Activated CD8-positive, alpha-beta T cell treated with anti-CD3 and anti-CD28 coated beads for 36 hours (primary cell): ENCODE results near the gene PIERCE2. TPM values are rescaled to one million over a fixed set of nuclear protein-coding genes. Genes with fewer than 3 reads are reported as not detected.
"Not testable (repeated sequence)": the region's sequence is repeated elsewhere in the genome, so short reads cannot be mapped to it uniquely, and the experiment has no call there.

Source experiments
- ATAC-seq: fragments of 200-7000 bp; cut with Tn5 transposase; one replicate; pipeline ENCODE4 v1.10.0; 2021; ENCODE audit warnings: mild to moderate bottlenecking, moderate library complexity
- CTCF ChIA-PET: fragments of 350-600 bp; sonication (Branson Sonifier 250); formaldehyde crosslinking; loops from one replicate; lab custom pipeline; 2021; ENCODE audit warnings: antibody characterized with exemption; lab: Charles Lee
- POLR2A ChIA-PET: fragments of 350-600 bp; sonication (Branson Sonifier 250); formaldehyde crosslinking; loops from one replicate; lab custom pipeline; 2021; ENCODE audit warnings: antibody characterized with exemption; lab: Charles Lee
- DNase-seq: peaks from one replicate; pipeline ENCODE4 v3.0.0-alpha.2; 2020
- H3K27ac Mint-ChIP-seq: one replicate; pipeline ENCODE4 v1.8.0; 2021; ENCODE audit warnings: mild to moderate bottlenecking, mixed read lengths
- H3K27me3 Mint-ChIP-seq: one replicate; pipeline ENCODE4 v1.8.0; 2021; ENCODE audit warnings: mixed read lengths
- H3K36me3 Mint-ChIP-seq: one replicate; pipeline ENCODE4 v1.8.0; 2021; ENCODE audit warnings: low read depth, mixed read lengths
- H3K4me1 Mint-ChIP-seq: one replicate; pipeline ENCODE4 v1.8.0; 2021; ENCODE audit warnings: low read depth, mixed read lengths
- H3K4me3 Mint-ChIP-seq: one replicate; pipeline ENCODE4 v1.8.0; 2021; ENCODE audit warnings: mild to moderate bottlenecking, moderate library complexity, mixed read lengths
- H3K9me3 Mint-ChIP-seq: one replicate; pipeline ENCODE4 v1.8.0; 2021; ENCODE audit warnings: mixed read lengths
- intact Hi-C: fragments of 100-400 bp; cut with micrococcal nuclease; formaldehyde crosslinking; loops from one replicate; pipeline ENCODE4 v1.10.0; 2022
- total RNA-seq, 2 experiments: library from RNA; stranded (reverse); gene quantifications; one replicate each; pipeline ENCODE4 v1.2.3, GENCODE V29; 2021
- TF ChIP-seq, protein P1 (sequence below): fragments of 200-600 bp; IDR thresholded peaks from one replicate; pipeline ENCODE4 v1.8.0; 2022; ENCODE audit warnings: antibody characterized with exemption, mild to moderate bottlenecking

The PIERCE2 gene
- total RNA-seq, 2 experiments from 2014 or later = not detected

DNA sequence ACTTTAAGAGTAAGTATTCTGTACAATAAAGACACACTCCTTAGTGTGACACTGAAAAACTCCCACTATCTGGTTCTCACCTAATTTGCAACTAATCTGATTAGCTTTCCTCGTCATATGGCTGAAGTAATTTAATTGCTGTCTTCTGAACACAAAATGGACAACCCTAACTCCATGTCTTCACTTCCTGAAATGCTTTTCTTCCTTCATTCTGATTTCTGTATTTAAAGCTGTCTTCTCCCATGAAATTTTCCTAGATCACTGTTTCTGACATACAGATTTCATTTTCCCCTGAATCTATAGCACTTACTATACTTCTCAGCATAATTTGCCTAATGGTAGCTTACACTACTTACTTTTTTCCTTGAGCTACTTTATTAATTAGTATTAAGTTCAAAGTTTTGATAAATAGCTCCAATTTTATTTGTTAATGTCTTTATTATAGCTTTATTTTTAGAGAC, 6.5 kb upstream of the PIERCE2 start:
- Mint-ChIP-seq H3K9me3 (peaks cover 3% of the 10 kb centered on the region), H3K27me3 (no peaks in the 10 kb centered on the region), H3K4me3 (no peak overlapping the region), H3K36me3 (peaks cover 20% of the 10 kb centered on the region), H3K4me1 (peaks cover 45% of the 10 kb centered on the region), H3K27ac (no peak overlapping the region)
- TF ChIP-seq, protein P1, sequence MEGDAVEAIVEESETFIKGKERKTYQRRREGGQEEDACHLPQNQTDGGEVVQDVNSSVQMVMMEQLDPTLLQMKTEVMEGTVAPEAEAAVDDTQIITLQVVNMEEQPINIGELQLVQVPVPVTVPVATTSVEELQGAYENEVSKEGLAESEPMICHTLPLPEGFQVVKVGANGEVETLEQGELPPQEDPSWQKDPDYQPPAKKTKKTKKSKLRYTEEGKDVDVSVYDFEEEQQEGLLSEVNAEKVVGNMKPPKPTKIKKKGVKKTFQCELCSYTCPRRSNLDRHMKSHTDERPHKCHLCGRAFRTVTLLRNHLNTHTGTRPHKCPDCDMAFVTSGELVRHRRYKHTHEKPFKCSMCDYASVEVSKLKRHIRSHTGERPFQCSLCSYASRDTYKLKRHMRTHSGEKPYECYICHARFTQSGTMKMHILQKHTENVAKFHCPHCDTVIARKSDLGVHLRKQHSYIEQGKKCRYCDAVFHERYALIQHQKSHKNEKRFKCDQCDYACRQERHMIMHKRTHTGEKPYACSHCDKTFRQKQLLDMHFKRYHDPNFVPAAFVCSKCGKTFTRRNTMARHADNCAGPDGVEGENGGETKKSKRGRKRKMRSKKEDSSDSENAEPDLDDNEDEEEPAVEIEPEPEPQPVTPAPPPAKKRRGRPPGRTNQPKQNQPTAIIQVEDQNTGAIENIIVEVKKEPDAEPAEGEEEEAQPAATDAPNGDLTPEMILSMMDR = no peak
- intact Hi-C loops = loop anchor here (10.0 kb wide), 1 partner anchor 207 kb away; the partner anchor contains the start of gene RSL24D1
- no peak for ATAC-seq
- CTCF ChIA-PET = interaction anchor here (1.5 to 2.5 kb wide), 4 partner anchors 13 to 43 kb away, joined by 4 to 9 read pairs (median 6); no protein-coding TSS in a partner anchor
- POLR2A ChIA-PET = interaction anchor here (0.9 to 1.0 kb wide), 2 partner anchors 39 to 84 kb away, joined by 3 read pairs; no protein-coding TSS in a partner anchor
- DNase-seq = no peak

DNA sequence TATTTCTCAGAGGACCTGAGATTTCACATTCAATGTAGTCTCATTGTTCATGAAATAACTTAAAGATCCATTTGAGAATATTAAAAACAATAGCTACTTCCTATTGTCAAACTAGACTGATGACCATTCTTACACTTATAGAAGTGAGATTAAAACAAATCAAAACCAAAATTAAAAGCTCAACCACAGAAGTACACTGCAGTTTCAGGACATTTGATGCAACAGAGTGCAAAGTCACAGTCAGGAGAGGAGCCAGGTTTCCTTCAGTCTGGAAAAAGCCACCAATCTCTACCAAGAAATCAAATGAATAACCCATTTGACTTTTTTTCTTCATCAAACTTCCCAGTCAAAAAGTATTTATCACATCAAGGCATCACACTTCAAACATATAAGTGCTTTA, 5.6 kb upstream of the PIERCE2 start:
- DNase-seq (no peak), ATAC-seq (peak; percentile 74)
- CTCF ChIA-PET = interaction anchor here (1.1 to 2.5 kb wide), 4 partner anchors 12 to 44 kb away, joined by 4 to 9 read pairs (median 4); no protein-coding TSS in a partner anchor
- peaks cover 15% of the 10 kb centered on the region for H3K36me3 Mint-ChIP-seq
- peaks cover 3% of the 10 kb centered on the region for H3K9me3 Mint-ChIP-seq
- peaks cover 46% of the 10 kb centered on the region for H3K4me1 Mint-ChIP-seq
- H3K27me3 Mint-ChIP-seq = no peaks in the 10 kb centered on the region
- intact Hi-C loops = loop anchor here (10.0 kb wide), 1 partner anchor 208 kb away; the partner anchor contains the start of gene RSL24D1
- peak overlapping the region; percentile 65 for H3K27ac Mint-ChIP-seq
- POLR2A ChIA-PET = interaction anchor here (1.0 kb wide), 1 partner anchor 85 kb away, joined by 3 read pairs; no protein-coding TSS in a partner anchor
- TF ChIP-seq, protein P1 = no peak
- peak overlapping the region; percentile 45 for H3K4me3 Mint-ChIP-seq

DNA sequence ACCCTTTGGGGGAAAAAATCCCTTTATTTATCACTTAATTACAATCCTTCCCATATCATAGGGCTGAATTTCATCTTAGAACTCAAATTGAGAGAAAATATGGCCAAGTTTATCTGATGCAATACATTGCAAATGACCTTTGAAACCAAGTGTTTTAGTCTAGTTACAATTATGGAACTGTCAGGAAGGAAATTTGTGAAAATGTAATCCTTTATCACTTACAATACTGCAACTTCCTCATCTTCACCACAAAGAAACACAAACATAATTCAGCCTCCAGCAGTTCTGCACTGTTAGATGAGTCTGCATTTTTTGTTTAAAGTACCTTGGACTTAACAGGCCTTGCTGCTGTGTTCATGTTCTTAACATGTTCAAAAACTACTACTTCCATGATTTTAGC, 4.8 kb upstream of the PIERCE2 start:
- ChIA-PET POLR2A (interaction anchor here (1.1 kb wide), 1 partner anchor 84 kb away, joined by 3 read pairs; the partner anchor contains the start of gene PIGB), CTCF (interaction anchor here (1.0 to 2.5 kb wide), 3 partner anchors 32 to 45 kb away, joined by 3 to 9 read pairs (median 6); no protein-coding TSS in a partner anchor)
- no peak for DNase-seq
- H3K4me3 Mint-ChIP-seq = no peak overlapping the region
- H3K27me3 Mint-ChIP-seq = no peaks in the 10 kb centered on the region
- TF ChIP-seq, protein P1 = no peak
- peaks cover 8% of the 10 kb centered on the region for H3K36me3 Mint-ChIP-seq
- peak overlapping the region; percentile 65 for H3K27ac Mint-ChIP-seq
- intact Hi-C loops = loop anchor here (10.0 kb wide), 1 partner anchor 209 kb away; the partner anchor contains the start of gene RSL24D1
- peaks cover 44% of the 10 kb centered on the region for H3K4me1 Mint-ChIP-seq
- H3K9me3 Mint-ChIP-seq = peaks cover 3% of the 10 kb centered on the region
- ATAC-seq = no peak

DNA sequence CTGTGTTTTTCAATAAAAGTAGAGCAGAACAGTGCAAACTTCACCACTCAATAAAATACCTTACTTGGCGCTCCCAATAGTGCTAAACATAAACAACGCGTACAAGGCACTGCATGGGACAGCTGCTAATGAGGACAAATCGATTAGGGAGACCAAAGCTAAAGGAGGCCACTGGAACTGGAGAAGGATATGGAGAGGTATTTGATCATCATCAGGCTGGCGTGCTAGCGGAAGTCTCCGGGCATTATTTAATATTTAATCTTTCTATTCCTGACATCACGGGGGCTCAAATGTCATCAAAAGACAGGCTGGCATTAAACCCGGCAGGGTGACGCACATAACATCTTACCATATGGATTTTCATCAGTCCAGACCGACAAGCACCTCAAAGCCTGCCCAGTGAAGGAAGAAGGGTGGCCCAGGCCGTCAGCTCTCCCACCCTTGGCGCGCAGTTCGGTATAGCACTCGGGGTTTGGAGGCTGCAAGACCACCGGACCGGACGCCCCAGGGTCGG, 740 bp upstream of the PIERCE2 start:
- H3K36me3 Mint-ChIP-seq = no peaks in the 10 kb centered on the region
- CTCF ChIA-PET = interaction anchor here (0.8 to 4.3 kb wide), 9 partner anchors 10 to 210 kb away, joined by 3 to 23 read pairs (median 8); no protein-coding TSS in a partner anchor
- no peak for DNase-seq
- POLR2A ChIA-PET = interaction anchor here (0.7 to 3.5 kb wide), 7 partner anchors 12 to 586 kb away, joined by 3 to 14 read pairs (median 3); partner anchors contain the start of genes PIGB, PIGBOS1 and RSL24D1
- H3K4me3 Mint-ChIP-seq = peak overlapping the region; percentile 79
- H3K9me3 Mint-ChIP-seq = no peaks in the 10 kb centered on the region
- H3K27ac Mint-ChIP-seq = peak overlapping the region; percentile 77
- TF ChIP-seq, protein P1 = no peak
- no peaks in the 10 kb centered on the region for H3K27me3 Mint-ChIP-seq
- ATAC-seq = no peak
- intact Hi-C loops = loop anchor here (10.0 kb wide), 1 partner anchor 213 kb away; the partner anchor contains the start of gene RSL24D1
- H3K4me1 Mint-ChIP-seq = peaks cover 32% of the 10 kb centered on the region

DNA sequence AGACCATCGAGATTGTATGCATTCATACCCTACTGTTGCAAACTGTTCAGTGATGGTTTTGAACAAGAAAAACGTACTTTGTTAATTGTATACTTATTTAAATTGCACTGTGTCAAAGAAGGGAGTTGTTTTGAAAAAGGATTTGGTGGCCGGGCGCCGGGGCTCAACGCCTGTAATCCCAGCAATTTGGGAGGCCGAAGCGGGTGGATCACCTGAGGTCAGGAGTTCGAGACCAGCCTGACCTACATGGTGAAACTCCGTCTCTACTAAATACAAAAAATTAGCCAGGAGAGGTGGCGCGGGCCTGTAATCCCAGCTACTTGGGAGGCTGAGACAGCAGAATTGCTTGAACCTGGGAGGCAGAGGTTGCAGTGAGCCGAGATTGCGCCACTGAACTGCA, 681 bp downstream of the PIERCE2 start:
- POLR2A ChIA-PET = interaction anchor here (0.9 to 3.5 kb wide), 4 partner anchors 8 to 212 kb away, joined by 4 to 14 read pairs (median 6); partner anchors contain the start of genes PIGB, PIGBOS1 and RSL24D1

DNA sequence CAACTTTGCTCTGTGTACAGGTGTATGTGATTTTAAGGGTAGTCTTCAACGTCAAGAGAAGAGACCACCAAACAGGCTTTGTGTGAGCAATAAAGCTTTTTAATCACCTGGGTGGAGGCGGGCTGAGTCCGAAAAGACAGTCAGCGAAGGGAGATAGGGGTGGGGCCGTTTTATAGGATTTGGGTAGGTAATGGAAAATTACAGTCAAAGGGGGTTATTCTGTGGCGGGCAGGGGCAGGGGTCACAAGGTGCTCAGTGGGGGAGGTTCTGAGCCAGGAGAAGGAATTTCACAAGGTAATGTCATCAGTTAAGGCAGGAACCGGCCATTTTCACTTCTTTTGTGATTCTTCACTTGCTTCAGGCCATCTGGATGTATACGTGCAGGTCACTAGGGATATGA, 9.4 kb downstream of the PIERCE2 start:
- POLR2A ChIA-PET = interaction anchor here (0.6 to 1.4 kb wide), 2 partner anchors 9 to 832 kb away, joined by 3 to 5 read pairs; partner anchors contain the start of genes CCPG1 and PIERCE2
- intact Hi-C loops, H3K27ac Mint-ChIP-seq, H3K36me3 Mint-ChIP-seq, DNase-seq, ATAC-seq, H3K9me3 Mint-ChIP-seq, H3K4me3 Mint-ChIP-seq, H3K4me1 Mint-ChIP-seq, H3K27me3 Mint-ChIP-seq: not testable (repeated sequence)
- CTCF ChIA-PET = interaction anchor here (0.9 to 1.5 kb wide), 3 partner anchors 10 to 22 kb away, joined by 4 to 8 read pairs (median 4); partner anchors contain the start of genes CCPG1 and PIERCE2

More for the DNA sequence above, 681 bp downstream of the PIERCE2 start:
- not testable (repeated sequence) for H3K36me3 Mint-ChIP-seq, H3K9me3 Mint-ChIP-seq, DNase-seq, H3K27ac Mint-ChIP-seq, H3K27me3 Mint-ChIP-seq, ATAC-seq
- Mint-ChIP-seq H3K4me3 (peak overlapping the region; percentile 79), H3K4me1 (peaks cover 18% of the 10 kb centered on the region)
- CTCF ChIA-PET = interaction anchor here (0.8 to 4.3 kb wide), 13 partner anchors 8 to 211 kb away, joined by 3 to 23 read pairs (median 4); partner anchors contain the start of genes PIGB and PIGBOS1
- intact Hi-C loops = loop anchor here (10.0 kb wide), 1 partner anchor 214 kb away; the partner anchor contains the start of gene RSL24D1
